22Rv1 (cell line): Measurements from ENCODE around the gene ABHD17C.

Experiments used
- H3K27ac ChIP-seq: fragments of 450-650 bp; 2 replicates; pipeline ENCODE4 v1.5.1; 2017
- ZFX ChIP-seq: fragments of 450-650 bp; IDR thresholded peaks from 2 replicates; pipeline ENCODE4 v1.6.1; 2017; ENCODE audit warnings: antibody characterized with exemption, borderline replicate concordance
- TF ChIP-seq, protein P1 (sequence below): fragments of 450-650 bp; IDR thresholded peaks from 2 replicates; pipeline ENCODE4 v1.5.1; 2017; ENCODE audit warnings: mild to moderate bottlenecking

The ABHD17C gene

DNA sequence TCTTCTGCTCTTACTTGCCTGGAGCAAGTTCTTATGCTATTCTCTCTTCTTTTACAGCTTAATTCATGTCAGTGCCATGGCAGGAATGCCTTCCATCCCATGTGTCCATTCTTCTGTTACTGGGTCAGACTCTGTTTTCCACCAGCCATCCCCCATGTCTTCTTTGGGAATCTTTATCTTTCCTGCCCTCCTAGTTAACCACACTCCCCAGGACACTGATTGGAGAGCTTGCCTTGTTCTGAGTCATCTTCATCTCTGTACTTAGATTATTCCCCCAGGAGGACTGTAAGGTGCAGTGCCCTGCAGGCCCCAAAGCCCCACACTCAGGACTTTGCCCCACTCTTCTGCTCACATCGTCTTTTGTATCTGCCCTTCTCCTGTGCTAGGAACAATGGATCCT lies 3.6 kb downstream of the ABHD17C start:
- no peak for TF ChIP-seq ZFX
- TF ChIP-seq, protein P1, sequence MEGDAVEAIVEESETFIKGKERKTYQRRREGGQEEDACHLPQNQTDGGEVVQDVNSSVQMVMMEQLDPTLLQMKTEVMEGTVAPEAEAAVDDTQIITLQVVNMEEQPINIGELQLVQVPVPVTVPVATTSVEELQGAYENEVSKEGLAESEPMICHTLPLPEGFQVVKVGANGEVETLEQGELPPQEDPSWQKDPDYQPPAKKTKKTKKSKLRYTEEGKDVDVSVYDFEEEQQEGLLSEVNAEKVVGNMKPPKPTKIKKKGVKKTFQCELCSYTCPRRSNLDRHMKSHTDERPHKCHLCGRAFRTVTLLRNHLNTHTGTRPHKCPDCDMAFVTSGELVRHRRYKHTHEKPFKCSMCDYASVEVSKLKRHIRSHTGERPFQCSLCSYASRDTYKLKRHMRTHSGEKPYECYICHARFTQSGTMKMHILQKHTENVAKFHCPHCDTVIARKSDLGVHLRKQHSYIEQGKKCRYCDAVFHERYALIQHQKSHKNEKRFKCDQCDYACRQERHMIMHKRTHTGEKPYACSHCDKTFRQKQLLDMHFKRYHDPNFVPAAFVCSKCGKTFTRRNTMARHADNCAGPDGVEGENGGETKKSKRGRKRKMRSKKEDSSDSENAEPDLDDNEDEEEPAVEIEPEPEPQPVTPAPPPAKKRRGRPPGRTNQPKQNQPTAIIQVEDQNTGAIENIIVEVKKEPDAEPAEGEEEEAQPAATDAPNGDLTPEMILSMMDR = no peak
- no peak overlapping the region for H3K27ac ChIP-seq

DNA sequence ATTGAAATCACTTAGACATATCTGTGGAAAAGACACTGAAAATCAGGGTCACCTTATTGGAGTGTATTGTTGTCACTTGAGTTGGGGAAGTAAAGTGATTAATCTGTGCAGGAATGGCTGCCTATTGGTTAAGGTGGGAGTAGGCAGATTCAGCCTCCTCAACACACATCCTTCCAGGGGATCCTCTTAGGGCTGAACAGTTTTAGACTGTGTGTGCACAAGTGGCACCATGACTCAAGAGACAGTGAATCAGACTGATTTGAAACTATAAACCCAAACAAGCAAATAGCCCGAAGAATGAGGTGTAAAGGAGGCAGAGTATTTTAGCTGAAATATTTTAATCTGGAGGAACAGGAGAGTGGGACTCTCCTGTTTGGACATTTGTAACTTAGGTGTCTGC lies 4.9 kb downstream of the ABHD17C start:
- TF ChIP-seq ZFX = no peak
- TF ChIP-seq, protein P1 = no peak
- H3K27ac ChIP-seq = no peak overlapping the region

DNA sequence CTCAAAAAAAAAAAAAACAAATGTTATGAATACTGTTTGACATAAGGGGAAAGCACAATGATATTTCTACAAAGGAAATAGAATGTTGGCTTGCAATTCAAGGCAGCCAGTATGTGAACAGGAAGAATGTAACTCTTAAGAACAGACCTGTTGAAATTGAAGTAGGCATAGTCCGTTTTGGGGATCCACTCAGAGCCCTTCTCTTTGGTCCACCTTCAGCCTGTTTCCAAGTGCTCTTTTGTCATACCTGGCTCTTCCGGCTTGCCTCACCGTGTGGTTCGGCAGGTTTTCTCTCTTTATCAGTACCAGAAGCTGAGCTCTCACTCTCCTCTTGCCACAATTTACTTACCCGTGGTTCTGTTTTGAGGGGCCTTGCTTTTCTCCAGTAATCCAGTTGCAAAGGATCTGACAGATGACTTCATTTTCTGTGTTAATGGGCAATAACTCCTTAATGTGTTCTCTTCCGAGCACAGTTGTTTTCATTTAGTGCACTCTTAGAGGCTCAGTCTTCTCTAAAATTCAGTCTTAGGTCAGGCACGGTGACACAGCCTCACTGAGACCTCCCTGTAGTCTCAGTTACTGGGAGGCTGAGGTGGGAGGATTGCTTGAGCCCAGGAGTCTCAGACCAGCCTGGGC lies 6.7 kb downstream of the ABHD17C start:
- no peak overlapping the region for H3K27ac ChIP-seq
- TF ChIP-seq ZFX = no peak
- TF ChIP-seq, protein P1 = no peak

DNA sequence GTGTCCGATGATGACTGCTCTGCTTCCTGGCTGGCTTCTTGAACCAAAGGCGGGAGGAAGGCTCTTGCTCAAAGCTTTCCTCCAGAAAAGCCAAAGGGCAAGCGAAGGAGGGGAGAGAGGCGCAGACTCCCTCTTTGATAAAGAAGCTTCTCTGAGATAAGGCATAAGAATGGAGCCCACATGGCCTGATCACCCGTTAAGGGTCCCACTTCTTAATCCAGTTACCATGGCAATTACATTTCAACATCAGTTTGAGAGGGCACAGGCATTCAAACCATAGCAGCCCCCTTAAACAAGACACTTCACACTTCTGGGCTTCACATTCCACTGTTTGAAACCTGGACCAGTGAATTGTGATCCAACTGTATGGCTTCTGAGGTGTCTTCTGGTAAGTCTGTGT lies 8.0 kb downstream of the ABHD17C start:
- H3K27ac ChIP-seq = no peak overlapping the region
- no peak for TF ChIP-seq ZFX
- TF ChIP-seq, protein P1 = no peak

DNA sequence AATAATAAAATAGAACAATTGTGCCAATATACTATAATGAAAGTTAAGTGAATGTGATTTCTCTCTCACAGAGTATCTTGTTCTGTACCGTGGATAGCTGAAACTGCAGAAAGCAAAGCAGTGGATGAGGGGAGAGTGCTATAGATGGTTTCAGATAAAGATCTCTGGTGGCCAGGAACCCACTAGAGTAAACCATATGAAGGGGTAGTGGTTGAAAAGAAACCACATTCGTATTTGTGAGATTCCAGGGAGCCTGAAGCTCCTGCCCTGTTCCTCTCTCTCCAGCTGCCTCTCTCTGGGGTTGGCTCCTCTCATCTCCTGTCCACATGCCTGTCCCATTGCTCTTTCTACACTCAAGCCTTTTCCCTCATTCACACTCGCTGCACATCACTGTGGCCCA lies 8.9 kb downstream of the ABHD17C start:
- no peak overlapping the region for H3K27ac ChIP-seq
- TF ChIP-seq ZFX = no peak
- TF ChIP-seq, protein P1 = no peak

DNA sequence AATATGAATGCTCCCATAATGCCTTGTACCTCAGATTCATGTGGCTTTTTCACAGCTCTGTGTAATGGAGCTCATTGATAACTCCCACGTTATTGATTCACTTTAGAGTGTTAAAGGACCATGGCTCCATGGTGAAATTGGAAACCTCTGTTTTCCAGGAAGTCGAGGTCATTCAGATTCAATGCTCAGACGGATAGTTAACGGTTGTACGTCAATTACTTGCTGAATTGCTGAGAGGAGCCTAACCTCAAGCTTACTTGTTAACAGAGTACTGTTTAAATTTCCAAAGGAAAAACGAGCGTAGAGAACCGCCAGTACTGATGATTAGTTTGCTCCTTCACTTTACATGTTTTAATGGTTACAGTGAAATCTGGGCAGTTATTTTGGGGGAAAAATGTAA lies 11.1 kb downstream of the ABHD17C start:
- TF ChIP-seq, protein P1 = no peak
- TF ChIP-seq ZFX = no peak

DNA sequence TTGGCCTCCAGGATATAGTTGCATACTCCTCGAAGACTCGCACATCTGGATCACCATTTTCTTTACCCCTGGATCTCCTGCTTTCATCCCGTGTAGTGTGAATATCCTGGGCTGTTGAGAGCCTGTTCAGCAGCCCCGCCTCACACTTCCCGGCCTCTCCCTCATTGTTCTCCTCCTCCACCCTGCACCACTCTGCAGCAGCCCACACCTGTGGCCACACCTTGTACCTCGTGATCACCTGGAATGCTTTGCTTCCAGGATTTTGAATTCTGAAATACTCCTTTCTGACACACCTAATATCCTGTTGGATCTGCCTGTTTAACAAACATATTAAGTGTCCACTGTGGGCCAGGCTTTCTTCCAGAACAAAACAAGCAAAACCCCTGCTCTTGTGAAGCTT lies 14.4 kb downstream of the ABHD17C start:
- TF ChIP-seq, protein P1 = no peak
- H3K27ac ChIP-seq = no peak overlapping the region

More for the DNA sequence above, 11.1 kb downstream of the ABHD17C start:
- H3K27ac ChIP-seq = no peak overlapping the region
